Left ventricle myocardium inferior (tissue), 1 donor: ENCODE results near the gene FRG2. TPM values are rescaled to one million over a fixed set of nuclear protein-coding genes. Genes with fewer than 3 reads are reported as not detected.
"Not testable (repeated sequence)": the region's sequence is repeated elsewhere in the genome, so short reads cannot be mapped to it uniquely, and the experiment has no call there.

Experiments
- DNase-seq: peaks from one replicate; pipeline ENCODE4 v3.0.0-alpha.2; 2020
- H3K27ac ChIP-seq: fragments of 200-600 bp; replicated peaks from 2 replicates; pipeline ENCODE4 v1.8.0; 2021
- H3K27me3 ChIP-seq: fragments of 200-600 bp; 2 replicates; pipeline ENCODE4 v1.8.0; 2021; ENCODE audit warnings: low read depth
- H3K36me3 ChIP-seq: fragments of 200-600 bp; 2 replicates; pipeline ENCODE4 v1.8.0; 2021
- H3K4me1 ChIP-seq: fragments of 200-600 bp; 2 replicates; pipeline ENCODE4 v1.8.0; 2021
- H3K4me3 ChIP-seq: fragments of 200-600 bp; 2 replicates; pipeline ENCODE4 v1.8.0; 2021; ENCODE audit warnings: mild to moderate bottlenecking, moderate library complexity
- H3K9me3 ChIP-seq: fragments of 200-600 bp; replicated peaks from 2 replicates; pipeline ENCODE4 v1.8.0; 2021
- CTCF ChIP-seq: fragments of 200-600 bp; IDR thresholded peaks from 2 replicates; pipeline ENCODE4 v1.8.0; 2021; ENCODE audit warnings: antibody characterized with exemption, mild to moderate bottlenecking, borderline replicate concordance
- intact Hi-C: fragments of 100-400 bp; cut with micrococcal nuclease; formaldehyde crosslinking; loops from one replicate; pipeline ENCODE4 v1.11.0; 2022
- total RNA-seq: library from RNA; stranded (reverse); fragmentation: NEBNext Ultra II Directional; extraction: Animal tissue kit (Norgen Biotek cat#: 25700); gene quantifications from one replicate; pipeline ENCODE4 v1.2.1, GENCODE V29; 2021
- donor health status: DM: no; HTN: yes; CAD: no; lungs with severe emphysema.

The FRG2 gene
- total RNA-seq, 1 donor from 2014 or later, result not detected

- H3K4me3 ChIP-seq, result peak overlapping the region; percentile 41
- peaks cover 39% of the 10 kb centered on the region for H3K4me1 ChIP-seq
- no peak for TF ChIP-seq CTCF
- DNase-seq, result no peak
- intact Hi-C loops, result no loop called here
- H3K36me3 ChIP-seq, result no peaks in the 10 kb centered on the region
- no peak overlapping the region for H3K27ac ChIP-seq
- H3K27me3 ChIP-seq, result peaks cover 68% of the 10 kb centered on the region
- H3K9me3 ChIP-seq, result no peaks in the 10 kb centered on the region
Observed at GRCh38 chr4:190020790-190021717, 6.0 kb downstream of the FRG2 start.

GRCh38 chr4:190019859-190020463 lies 7.1 kb downstream of the FRG2 start:
- H3K9me3 ChIP-seq, intact Hi-C loops, H3K4me3 ChIP-seq, DNase-seq, H3K36me3 ChIP-seq, H3K27ac ChIP-seq: not testable (repeated sequence)
- Histone ChIP-seq H3K4me1 (peaks cover 43% of the 10 kb centered on the region), H3K27me3 (peaks cover 75% of the 10 kb centered on the region)

- Histone ChIP-seq H3K27me3 (peaks cover 82% of the 10 kb centered on the region), H3K27ac (no peak overlapping the region), H3K36me3 (no peaks in the 10 kb centered on the region), H3K9me3 (no peaks in the 10 kb centered on the region), H3K4me3 (no peak overlapping the region), H3K4me1 (peaks cover 47% of the 10 kb centered on the region)
- TF ChIP-seq CTCF, result no peak
- intact Hi-C loops, result no loop called here
- no peak for DNase-seq
Observed at GRCh38 chr4:190019023-190019858, 7.8 kb downstream of the FRG2 start.

GRCh38 chr4:190018201-190018920 lies 8.7 kb downstream of the FRG2 start:
- intact Hi-C loops, result no loop called here
- DNase-seq, result no peak
- no peak overlapping the region for H3K4me3 ChIP-seq
- H3K27ac ChIP-seq, result no peak overlapping the region
- peaks cover 47% of the 10 kb centered on the region for H3K4me1 ChIP-seq
- no peaks in the 10 kb centered on the region for H3K36me3 ChIP-seq
- peaks cover 7% of the 10 kb centered on the region for H3K9me3 ChIP-seq
- TF ChIP-seq CTCF, result no peak
- H3K27me3 ChIP-seq, result peaks cover 87% of the 10 kb centered on the region

- Histone ChIP-seq H3K27me3 (peaks cover 92% of the 10 kb centered on the region), H3K27ac (no peak overlapping the region), H3K4me3 (peak overlapping the region; percentile 41), H3K9me3 (peaks cover 8% of the 10 kb centered on the region), H3K36me3 (no peaks in the 10 kb centered on the region), H3K4me1 (peaks cover 45% of the 10 kb centered on the region)
- intact Hi-C loops, result no loop called here
- no peak for DNase-seq
- TF ChIP-seq CTCF, result no peak
Observed at GRCh38 chr4:190017357-190018200, 9.5 kb downstream of the FRG2 start.
